Measurements from ENCODE around the gene FEN1. TPM values are rescaled to one million over a fixed set of nuclear protein-coding genes. Genes with fewer than 3 reads are reported as not detected.

Gene FEN1
- total and polyA plus RNA-seq, 2 donors (not counting 1 experiment from before 2014, with no cell fraction given) = 3.4 to 9.8 TPM

GRCh38 chr11:61797263-61797944 lies 4.7 kb downstream of the FEN1 start:
- Mint-ChIP-seq H3K9me3 (ENCODE audit: insufficient read depth) (no peaks in the 10 kb centered on the region), H3K4me3 (no peak overlapping the region), H3K4me1 (peaks cover 14% of the 10 kb centered on the region), H3K27me3 (no peaks in the 10 kb centered on the region), H3K27ac (no peak overlapping the region)
- H3K4me3 ChIP-seq (ENCODE audit: control extremely low read depth in 1 of 5, extremely low read depth in 1 of 5, insufficient read depth in 1 of 5, low read depth in 2 of 5, low read length in 4 of 5) = no peak overlapping the region
- H3K27me3 ChIP-seq (replicated peaks in 1 of 4; ENCODE audit: control extremely low read depth in 1 of 4, control insufficient read depth in 3 of 4, insufficient read depth in 4 of 4, low read length in 3 of 4) = no peaks in the 10 kb centered on the region
- H3K27ac ChIP-seq (ENCODE audit: low read length in 2 of 2) = no peak overlapping the region
- DNase-seq = peak; percentile 85
- no peak overlapping the region for H3K9ac ChIP-seq (ENCODE audit: low read length)
- peaks cover 0 to 6% of the 10 kb centered on the region in 2 experiments for H3K36me3 ChIP-seq (replicated peaks in 1 of 2; ENCODE audit: control extremely low read depth in 1 of 2, control insufficient read depth in 1 of 2, extremely low read depth in 1 of 2, insufficient read depth in 2 of 2, low read length in 1 of 2)
- peak overlapping the region; percentile 6 for H2AFZ ChIP-seq (ENCODE audit: insufficient read depth, low read depth, low read length, poor library complexity, severe bottlenecking)
- no peak overlapping the region for H3K4me2 ChIP-seq (replicated peaks; ENCODE audit: low read depth, low read length, poor library complexity, severe bottlenecking)
- peaks cover 4 to 12% of the 10 kb centered on the region in 2 donors for H3K4me1 ChIP-seq (ENCODE audit: control insufficient read depth in 2 of 2, insufficient read depth in 2 of 2, low read length in 2 of 2)
- no peaks in the 10 kb centered on the region for H3K9me3 ChIP-seq (ENCODE audit: control extremely low read depth in 1 of 3, control insufficient read depth in 2 of 3, insufficient read depth in 1 of 3, low read length in 2 of 3)
- 90% methylated on average over 2 of the region's 3 CpGs for WGBS (ENCODE audit: insufficient coverage)
- intact Hi-C loops (cut with micrococcal nuclease) = loop anchor here (1.0 kb wide), 5 partner anchors 18 to 285 kb away; no protein-coding TSS in a partner anchor
- no peak for ATAC-seq (ENCODE audit: low read depth)
- ChIA-PET POLR2A (interaction anchor here (0.6 to 1.6 kb wide), 3 partner anchors 18 to 132 kb away, joined by 4 to 7 read pairs (median 5); no protein-coding TSS in a partner anchor), CTCF (interaction anchor here (0.7 to 8.4 kb wide), 54 partner anchors 9 to 592 kb away, joined by 3 to 222 read pairs (median 5); partner anchors contain the start of genes BEST1, FADS1, FTH1 and INCENP)
- no peaks in the 10 kb centered on the region for H4K20me1 ChIP-seq (ENCODE audit: control insufficient read depth, insufficient read depth, low read length, poor library complexity, severe bottlenecking)
- no peak for TF ChIP-seq EZH2 (IDR thresholded peaks at IDR 0.05; ENCODE audit: borderline replicate concordance, insufficient read depth, low read depth, low read length, poor library complexity, severe bottlenecking)
- TF ChIP-seq, protein P1, sequence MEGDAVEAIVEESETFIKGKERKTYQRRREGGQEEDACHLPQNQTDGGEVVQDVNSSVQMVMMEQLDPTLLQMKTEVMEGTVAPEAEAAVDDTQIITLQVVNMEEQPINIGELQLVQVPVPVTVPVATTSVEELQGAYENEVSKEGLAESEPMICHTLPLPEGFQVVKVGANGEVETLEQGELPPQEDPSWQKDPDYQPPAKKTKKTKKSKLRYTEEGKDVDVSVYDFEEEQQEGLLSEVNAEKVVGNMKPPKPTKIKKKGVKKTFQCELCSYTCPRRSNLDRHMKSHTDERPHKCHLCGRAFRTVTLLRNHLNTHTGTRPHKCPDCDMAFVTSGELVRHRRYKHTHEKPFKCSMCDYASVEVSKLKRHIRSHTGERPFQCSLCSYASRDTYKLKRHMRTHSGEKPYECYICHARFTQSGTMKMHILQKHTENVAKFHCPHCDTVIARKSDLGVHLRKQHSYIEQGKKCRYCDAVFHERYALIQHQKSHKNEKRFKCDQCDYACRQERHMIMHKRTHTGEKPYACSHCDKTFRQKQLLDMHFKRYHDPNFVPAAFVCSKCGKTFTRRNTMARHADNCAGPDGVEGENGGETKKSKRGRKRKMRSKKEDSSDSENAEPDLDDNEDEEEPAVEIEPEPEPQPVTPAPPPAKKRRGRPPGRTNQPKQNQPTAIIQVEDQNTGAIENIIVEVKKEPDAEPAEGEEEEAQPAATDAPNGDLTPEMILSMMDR (IDR thresholded peaks at IDR 0.05) = peak; percentile 88
- H3K79me2 ChIP-seq (ENCODE audit: control insufficient read depth, insufficient read depth, low read length) = peaks cover 58% of the 10 kb centered on the region

DNA sequence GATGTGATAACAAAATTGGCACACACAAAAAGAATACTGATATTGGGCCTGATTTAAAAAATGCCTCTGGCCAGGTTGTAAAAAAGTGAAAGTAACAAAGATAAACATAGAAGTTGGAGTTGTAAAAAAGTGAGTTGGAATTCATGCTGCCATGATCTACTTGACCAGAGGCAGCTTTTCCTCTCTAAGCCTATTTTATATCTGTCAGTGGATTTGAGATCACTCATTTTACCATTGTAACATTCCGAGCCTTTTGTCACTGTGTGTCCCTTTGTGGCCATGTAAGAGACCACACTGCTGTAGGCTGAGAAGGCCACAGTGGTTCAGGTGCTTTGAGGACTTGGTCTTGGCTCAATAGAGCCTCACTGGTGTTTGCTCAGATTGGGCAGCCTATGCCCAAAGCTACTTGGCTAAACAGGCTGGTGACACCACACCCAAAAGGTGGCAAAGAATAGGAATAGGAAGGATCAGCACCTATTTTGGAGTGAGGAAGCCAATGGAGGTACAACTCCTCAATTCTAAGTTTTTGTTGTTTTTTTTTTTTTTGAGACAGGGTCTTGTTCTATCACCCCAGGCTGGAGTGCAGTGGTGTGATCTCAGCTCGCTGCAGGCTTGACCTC lies 7.1 kb downstream of the FEN1 start:
- POLR2A ChIA-PET = no interaction called here
- DNase-seq (no peak), ATAC-seq (ENCODE audit: low read depth) (no peak)
- CTCF ChIA-PET = interaction anchor here (0.5 to 8.4 kb wide), 10 partner anchors 9 to 512 kb away, joined by 4 to 222 read pairs (median 47); partner anchors contain the start of genes BEST1 and FADS1
- Histone ChIP-seq H3K9me3 (ENCODE audit: control extremely low read depth in 1 of 3, control insufficient read depth in 2 of 3, insufficient read depth in 1 of 3, low read length in 2 of 3) (no peaks in the 10 kb centered on the region), H3K79me2 (ENCODE audit: control insufficient read depth, insufficient read depth, low read length) (peaks cover 38% of the 10 kb centered on the region), H3K4me1 (ENCODE audit: control insufficient read depth in 2 of 2, insufficient read depth in 2 of 2, low read length in 2 of 2) (no peaks in the 10 kb centered on the region), H3K4me3 (ENCODE audit: control extremely low read depth in 1 of 5, extremely low read depth in 1 of 5, insufficient read depth in 1 of 5, low read depth in 2 of 5, low read length in 4 of 5) (no peak overlapping the region), H2AFZ (ENCODE audit: insufficient read depth, low read depth, low read length, poor library complexity, severe bottlenecking) (no peak overlapping the region), H3K9ac (ENCODE audit: low read length) (no peak overlapping the region), H3K27me3 (replicated peaks in 1 of 4; ENCODE audit: control extremely low read depth in 1 of 4, control insufficient read depth in 3 of 4, insufficient read depth in 4 of 4, low read length in 3 of 4) (no peaks in the 10 kb centered on the region), H3K4me2 (replicated peaks; ENCODE audit: low read depth, low read length, poor library complexity, severe bottlenecking) (no peak overlapping the region), H4K20me1 (ENCODE audit: control insufficient read depth, insufficient read depth, low read length, poor library complexity, severe bottlenecking) (no peaks in the 10 kb centered on the region), H3K27ac (ENCODE audit: low read length in 2 of 2) (no peak overlapping the region), H3K36me3 (replicated peaks in 1 of 2; ENCODE audit: control extremely low read depth in 1 of 2, control insufficient read depth in 1 of 2, extremely low read depth in 1 of 2, insufficient read depth in 2 of 2, low read length in 1 of 2) (peaks cover 0 to 6% of the 10 kb centered on the region in 2 experiments)
- 100% methylated on average over 2 of the region's 2 CpGs for WGBS (ENCODE audit: insufficient coverage)
- Mint-ChIP-seq H3K4me3 (no peak overlapping the region), H3K9me3 (ENCODE audit: insufficient read depth) (no peaks in the 10 kb centered on the region), H3K27me3 (no peaks in the 10 kb centered on the region), H3K27ac (no peak overlapping the region), H3K4me1 (peaks cover 2% of the 10 kb centered on the region)
- intact Hi-C loops (cut with micrococcal nuclease) = no loop called here
- TF ChIP-seq EZH2 (IDR thresholded peaks at IDR 0.05; ENCODE audit: borderline replicate concordance, insufficient read depth, low read depth, low read length, poor library complexity, severe bottlenecking) = no peak
- TF ChIP-seq, protein P1 (IDR thresholded peaks at IDR 0.05) = no peak

All from B cell (primary cell).